Retinal pigment epithelial cell (primary cell): Measurements from ENCODE around the gene UBR7.
A peak's percentile ranks its signal among the peaks of the same experiment; 100 is the strongest.

Experiments used
- DNase-seq: peaks from one replicate; pipeline ENCODE4 v3.0.0-alpha.2; 2010; ENCODE audit warnings: low read depth
- H3K4me3 ChIP-seq: 2 replicates; pipeline ENCODE4 v1.5.1; 2011; ENCODE audit warnings: mild to moderate bottlenecking, low read length, control low read depth, moderate library complexity
- TF ChIP-seq, protein P1 (sequence below): conservative IDR thresholded peaks from 2 replicates; pipeline ENCODE4 v1.5.1; 2011; ENCODE audit warnings: low read depth, low read length, control low read depth, inconsistent platforms

Gene UBR7

GRCh38 chr14:93207468-93208308 is 632 bp downstream of the UBR7 start:
- TF ChIP-seq, protein P1, sequence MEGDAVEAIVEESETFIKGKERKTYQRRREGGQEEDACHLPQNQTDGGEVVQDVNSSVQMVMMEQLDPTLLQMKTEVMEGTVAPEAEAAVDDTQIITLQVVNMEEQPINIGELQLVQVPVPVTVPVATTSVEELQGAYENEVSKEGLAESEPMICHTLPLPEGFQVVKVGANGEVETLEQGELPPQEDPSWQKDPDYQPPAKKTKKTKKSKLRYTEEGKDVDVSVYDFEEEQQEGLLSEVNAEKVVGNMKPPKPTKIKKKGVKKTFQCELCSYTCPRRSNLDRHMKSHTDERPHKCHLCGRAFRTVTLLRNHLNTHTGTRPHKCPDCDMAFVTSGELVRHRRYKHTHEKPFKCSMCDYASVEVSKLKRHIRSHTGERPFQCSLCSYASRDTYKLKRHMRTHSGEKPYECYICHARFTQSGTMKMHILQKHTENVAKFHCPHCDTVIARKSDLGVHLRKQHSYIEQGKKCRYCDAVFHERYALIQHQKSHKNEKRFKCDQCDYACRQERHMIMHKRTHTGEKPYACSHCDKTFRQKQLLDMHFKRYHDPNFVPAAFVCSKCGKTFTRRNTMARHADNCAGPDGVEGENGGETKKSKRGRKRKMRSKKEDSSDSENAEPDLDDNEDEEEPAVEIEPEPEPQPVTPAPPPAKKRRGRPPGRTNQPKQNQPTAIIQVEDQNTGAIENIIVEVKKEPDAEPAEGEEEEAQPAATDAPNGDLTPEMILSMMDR, result peak; percentile 57
- H3K4me3 ChIP-seq, result peak overlapping the region; percentile 71
- no peak for DNase-seq

GRCh38 chr14:93212432-93212831 is 5.4 kb downstream of the UBR7 start:
- no peak for DNase-seq
- TF ChIP-seq, protein P1, result no peak
- no peak overlapping the region for H3K4me3 ChIP-seq

- no peak for DNase-seq
- H3K4me3 ChIP-seq, result no peak overlapping the region
- TF ChIP-seq, protein P1, result no peak
Observed at GRCh38 chr14:93214598-93214997, 7.5 kb downstream of the UBR7 start.

DNA sequence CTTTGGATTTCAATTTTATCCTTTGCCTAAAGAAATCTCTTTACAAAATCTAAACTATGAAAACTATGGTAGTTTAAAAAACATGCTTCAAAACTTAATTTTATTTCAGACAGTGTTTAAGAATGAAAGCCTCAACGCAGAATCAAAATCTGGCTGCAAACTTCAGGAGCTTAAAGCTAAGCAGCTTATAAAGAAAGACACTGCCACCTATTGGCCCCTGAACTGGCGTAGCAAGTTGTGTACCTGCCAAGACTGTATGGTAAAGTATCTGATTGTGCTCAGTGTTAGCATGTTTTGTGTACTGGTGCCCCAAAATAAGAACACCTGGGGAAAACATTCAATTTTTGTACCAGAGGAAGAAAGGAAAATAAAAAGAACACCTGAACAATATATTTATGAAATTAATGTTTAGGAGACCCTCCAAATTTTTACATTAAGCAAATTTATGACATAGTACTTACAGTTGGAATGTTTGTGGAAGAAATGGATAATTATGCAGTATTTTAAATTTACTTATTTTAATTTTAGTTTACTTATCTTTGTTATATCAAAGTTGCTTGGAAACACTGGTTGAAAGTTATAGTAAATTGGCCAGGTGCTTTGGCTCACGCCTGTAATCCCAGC is 12.2 kb downstream of the UBR7 start:
- TF ChIP-seq, protein P1, result peak; percentile 80
- H3K4me3 ChIP-seq, result no peak overlapping the region
- DNase-seq, result no peak

DNA sequence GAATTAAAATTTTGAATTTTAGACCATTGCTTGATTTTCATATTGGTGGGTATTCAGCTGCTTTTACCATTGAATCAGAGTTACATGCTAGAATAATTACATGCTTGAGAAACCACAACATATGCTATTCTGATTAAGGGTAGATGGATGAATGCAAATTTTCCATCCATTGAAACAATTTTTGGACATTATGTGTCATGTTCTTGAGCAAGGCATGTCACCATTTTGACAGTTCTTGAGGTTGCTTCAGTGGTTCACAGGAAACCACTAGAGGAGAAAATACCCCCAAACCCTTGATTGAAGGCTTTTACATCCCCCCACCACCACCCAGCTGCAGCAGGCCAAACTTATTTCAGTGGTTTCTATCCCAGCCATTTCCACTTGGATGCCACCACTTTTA is 13.5 kb downstream of the UBR7 start:
- no peak for DNase-seq
- TF ChIP-seq, protein P1, result no peak

DNA sequence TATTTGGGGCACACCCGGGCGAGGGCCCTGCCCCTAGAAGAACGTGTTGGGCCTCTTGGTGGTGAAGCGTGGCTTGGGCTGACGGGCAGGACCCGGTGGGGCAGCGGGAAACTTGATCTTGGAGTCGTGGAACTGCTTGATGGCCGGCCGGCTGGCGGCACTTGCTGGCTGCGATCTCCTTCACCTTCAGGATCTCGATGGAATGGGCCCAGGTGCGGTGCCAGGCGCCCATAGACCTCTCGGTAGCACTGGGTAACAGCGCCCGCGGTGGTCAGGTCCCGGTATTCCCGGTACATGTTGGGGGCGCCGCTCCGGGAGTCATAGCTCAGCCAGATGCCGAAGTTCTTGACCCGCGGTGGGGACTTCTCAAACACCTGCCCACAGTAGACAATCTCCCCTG is 16.5 kb downstream of the UBR7 start:
- no peak overlapping the region for H3K4me3 ChIP-seq
- DNase-seq, result no peak
- TF ChIP-seq, protein P1, result no peak

More for the DNA sequence above, 13.5 kb downstream of the UBR7 start:
- H3K4me3 ChIP-seq, result no peak overlapping the region

- H3K4me3 ChIP-seq, result no peak overlapping the region
- TF ChIP-seq, protein P1, result no peak
- DNase-seq, result no peak
Observed at GRCh38 chr14:93228550-93228949, 21.5 kb downstream of the UBR7 start.
